ENCODE results near the gene TRAPPC5.

The TRAPPC5 gene

GRCh38 chr19:7672522-7672921 is 8.1 kb upstream of the TRAPPC5 start:
- peaks cover 87 to 91% of the 10 kb centered on the region in 2 experiments for H3K4me1 ChIP-seq (ENCODE audit: control insufficient read depth in 1 of 2, insufficient read depth in 1 of 2, low read depth in 1 of 2, low read length in 1 of 2)
- H3K27ac ChIP-seq: peak overlapping the region; percentile 96
- H3K36me3 ChIP-seq: no peaks in the 10 kb centered on the region
- no peak for TF ChIP-seq CTCF (IDR thresholded peaks at IDR 0.05)
- H3K27me3 ChIP-seq: no peaks in the 10 kb centered on the region
- no peaks in the 10 kb centered on the region for H3K9me3 ChIP-seq
- H3K4me3 ChIP-seq (ENCODE audit: low read depth in 1 of 2, low read length in 1 of 2): no peak overlapping the region

DNA sequence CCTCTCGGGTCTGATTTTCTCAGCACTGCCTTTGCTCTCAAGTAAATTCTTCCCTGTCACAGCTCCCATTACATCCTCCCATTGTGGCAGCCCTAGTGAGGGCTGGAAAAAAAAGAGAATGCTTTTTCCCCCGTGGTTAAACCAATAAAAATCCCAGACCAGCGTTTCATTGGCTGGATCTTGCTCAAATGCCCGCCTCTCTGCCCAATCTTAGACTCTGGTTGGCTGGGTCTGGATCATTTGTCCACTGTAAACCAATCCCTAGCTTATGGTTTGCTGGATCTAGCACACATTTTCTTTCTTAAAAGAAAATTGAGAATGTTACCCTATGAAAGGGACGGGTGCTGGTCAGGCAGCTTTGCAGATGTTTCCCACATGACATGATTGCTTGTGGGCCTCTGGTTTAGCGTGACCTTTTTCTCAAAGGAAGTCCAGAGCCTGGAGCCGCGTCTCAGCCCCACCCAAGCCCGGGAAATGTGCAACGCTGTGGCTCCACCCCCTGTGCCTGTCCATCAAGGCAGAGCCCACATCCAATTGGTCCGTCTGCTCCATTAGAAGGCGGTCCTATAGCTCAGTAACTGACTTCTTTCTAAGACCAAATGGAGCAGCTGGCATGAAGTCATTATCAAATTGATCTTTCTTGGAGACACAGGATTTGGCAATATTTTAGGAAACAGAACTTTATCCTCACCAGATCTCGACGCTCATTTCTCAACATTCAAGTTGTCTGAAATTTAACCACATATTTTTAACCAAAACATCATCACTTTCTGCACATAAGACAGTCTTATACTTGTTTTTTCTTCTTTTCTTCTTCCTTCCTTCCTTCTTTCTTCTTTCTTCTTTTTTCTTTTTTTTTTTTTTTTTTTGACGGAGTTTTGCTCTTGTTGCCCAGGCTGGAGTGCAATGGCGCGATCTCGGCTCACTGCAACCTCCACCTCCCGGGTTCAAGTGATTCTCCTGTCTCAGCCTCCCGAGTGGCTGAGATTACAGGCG is 6.3 kb upstream of the TRAPPC5 start:
- no peaks in the 10 kb centered on the region for H3K27me3 ChIP-seq

DNA sequence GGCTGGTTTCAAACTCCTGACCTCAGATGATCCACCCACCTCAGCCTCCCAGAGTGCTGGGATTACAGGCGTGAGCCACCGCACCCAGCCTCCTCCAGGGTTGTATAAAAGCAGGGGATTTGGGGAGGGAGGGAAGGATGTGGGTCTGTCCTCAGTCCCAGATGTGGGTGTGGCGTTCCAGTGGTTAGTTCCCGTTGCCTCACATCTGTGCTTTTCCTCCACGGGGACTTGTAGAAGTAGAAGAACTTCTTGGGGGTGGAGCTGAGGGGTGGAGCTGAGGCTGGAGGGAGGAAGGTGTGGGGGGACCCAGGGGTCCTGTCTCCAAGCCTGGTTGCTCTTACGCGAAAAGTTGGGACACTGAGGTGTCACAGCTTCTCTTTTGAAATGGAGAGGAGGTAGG is 4.3 kb upstream of the TRAPPC5 start:
- no peak for TF ChIP-seq CTCF (IDR thresholded peaks at IDR 0.05)
- Histone ChIP-seq H3K36me3 (peaks cover 4% of the 10 kb centered on the region), H3K4me1 (ENCODE audit: control insufficient read depth in 1 of 2, insufficient read depth in 1 of 2, low read depth in 1 of 2, low read length in 1 of 2) (peaks cover 92 to 93% of the 10 kb centered on the region in 2 experiments), H3K9me3 (no peaks in the 10 kb centered on the region), H3K27me3 (no peaks in the 10 kb centered on the region), H3K27ac (peak overlapping the region; percentile 96), H3K4me3 (ENCODE audit: low read depth in 1 of 2, low read length in 1 of 2) (peak overlapping the region; percentile 61 to 100)

More for the DNA sequence above, 6.3 kb upstream of the TRAPPC5 start:
- Histone ChIP-seq H3K4me1 (ENCODE audit: control insufficient read depth in 1 of 2, insufficient read depth in 1 of 2, low read depth in 1 of 2, low read length in 1 of 2) (peaks cover 92 to 93% of the 10 kb centered on the region in 2 experiments), H3K4me3 (ENCODE audit: low read depth in 1 of 2, low read length in 1 of 2) (peak overlapping the region; percentile 44 to 53), H3K27ac (peak overlapping the region; percentile 96), H3K9me3 (no peaks in the 10 kb centered on the region), H3K36me3 (no peaks in the 10 kb centered on the region)
- no peak for TF ChIP-seq CTCF (IDR thresholded peaks at IDR 0.05)

GRCh38 chr19:7676854-7677253 is 3.8 kb upstream of the TRAPPC5 start, which contains the start of gene MCEMP1:
TSS of gene MCEMP1 (plus strand) at chr19:7677090. CDS start at chr19:7677121, 31 bp downstream.
- Histone ChIP-seq H3K36me3 (peaks cover 4% of the 10 kb centered on the region), H3K4me1 (ENCODE audit: control insufficient read depth in 1 of 2, insufficient read depth in 1 of 2, low read depth in 1 of 2, low read length in 1 of 2) (peaks cover 94% of the 10 kb centered on the region in 2 experiments), H3K27me3 (no peaks in the 10 kb centered on the region), H3K9me3 (no peaks in the 10 kb centered on the region), H3K27ac (peak within 1 kb of the TSS; percentile 96), H3K4me3 (ENCODE audit: low read depth in 1 of 2, low read length in 1 of 2) (peak within 1 kb of the TSS; percentile 61 to 100)
- no peak for TF ChIP-seq CTCF (IDR thresholded peaks at IDR 0.05)

DNA sequence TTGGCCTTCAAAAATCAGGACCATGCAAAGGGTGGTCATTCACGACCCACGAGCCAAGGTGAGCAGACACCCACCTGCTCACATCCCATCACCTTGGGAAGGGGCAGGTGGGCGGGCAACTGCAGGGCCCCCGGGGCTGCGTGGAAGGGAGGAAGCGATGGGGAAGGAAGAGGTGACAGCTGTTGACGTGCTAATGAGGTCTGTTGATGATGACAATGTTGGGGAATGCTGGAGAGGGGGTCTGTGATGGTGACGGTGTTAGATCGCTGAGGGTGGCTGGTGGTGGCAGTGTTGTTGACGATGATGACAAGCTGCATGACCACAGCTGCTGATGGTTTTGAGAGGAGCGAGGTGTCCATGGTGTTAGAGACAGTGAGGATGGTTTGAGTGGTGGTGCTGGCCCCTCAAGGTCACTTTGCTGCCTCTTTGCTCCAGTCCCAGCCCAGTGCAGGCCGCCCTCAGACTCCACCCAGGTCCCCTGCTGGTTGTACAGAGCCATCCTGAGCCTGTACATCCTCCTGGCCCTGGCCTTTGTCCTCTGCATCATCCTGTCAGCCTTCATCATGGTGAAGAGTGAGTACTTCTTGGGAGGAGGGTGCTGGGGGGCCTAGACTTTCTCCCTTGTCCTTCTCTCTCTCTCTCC is 2.8 kb upstream of the TRAPPC5 start:
- Histone ChIP-seq H3K27me3 (no peaks in the 10 kb centered on the region), H3K9me3 (no peaks in the 10 kb centered on the region), H3K4me3 (ENCODE audit: low read depth in 1 of 2, low read length in 1 of 2) (peak overlapping the region; percentile 61 to 100), H3K36me3 (peaks cover 11% of the 10 kb centered on the region), H3K27ac (peak overlapping the region; percentile 96), H3K4me1 (ENCODE audit: control insufficient read depth in 1 of 2, insufficient read depth in 1 of 2, low read depth in 1 of 2, low read length in 1 of 2) (peaks cover 93 to 94% of the 10 kb centered on the region in 2 experiments)
- peak; percentile 25 for TF ChIP-seq CTCF (IDR thresholded peaks at IDR 0.05)
